ENCODE data around the gene SLC2A9.
A peak's percentile ranks its signal among the peaks of the same experiment; 100 is the strongest.
"Not testable (repeated sequence)": the region's sequence is repeated elsewhere in the genome, so short reads cannot be mapped to it uniquely, and the experiment has no call there.

SLC2A9 gene

GRCh38 chr4:9996319-9997110 is 24.8 kb downstream of the SLC2A9 start:
- peak; percentile 47 for DNase-seq (ENCODE audit: low spot score)

GRCh38 chr4:9994246-9994847 is 26.9 kb downstream of the SLC2A9 start:
- no peak for DNase-seq (ENCODE audit: low spot score)

GRCh38 chr4:9989918-9990635 is 31.2 kb downstream of the SLC2A9 start:
- DNase-seq (ENCODE audit: low spot score) = peak; percentile 22

GRCh38 chr4:9988933-9989332 is 32.4 kb downstream of the SLC2A9 start:
- no peak for DNase-seq (ENCODE audit: low spot score)

- peak; percentile 24 for DNase-seq (ENCODE audit: low spot score)
Measured at GRCh38 chr4:9988363-9988749, 32.9 kb downstream of the SLC2A9 start.

GRCh38 chr4:9987749-9988362 is 33.4 kb downstream of the SLC2A9 start:
- no peak for DNase-seq (ENCODE audit: low spot score)

GRCh38 chr4:9984621-9985020 is 36.7 kb downstream of the SLC2A9 start:
- no peak for DNase-seq (ENCODE audit: low spot score)

- DNase-seq (ENCODE audit: low spot score) = no peak
Measured at GRCh38 chr4:9983211-9983610, 38.1 kb downstream of the SLC2A9 start.

- DNase-seq (ENCODE audit: low spot score) = not testable (repeated sequence)
Measured at GRCh38 chr4:9981899-9982298, 39.4 kb downstream of the SLC2A9 start.

GRCh38 chr4:9980898-9981297 is 40.4 kb downstream of the SLC2A9 start:
- DNase-seq (ENCODE audit: low spot score) = no peak

GRCh38 chr4:9979101-9979701 is 42.1 kb downstream of the SLC2A9 start:
- DNase-seq (ENCODE audit: low spot score) = peak; percentile 58

- no peak for DNase-seq (ENCODE audit: low spot score)
Measured at GRCh38 chr4:9977518-9978031, 43.7 kb downstream of the SLC2A9 start.

- DNase-seq (ENCODE audit: low spot score) = no peak
Measured at GRCh38 chr4:9976781-9977180, 44.5 kb downstream of the SLC2A9 start.

- no peak for DNase-seq (ENCODE audit: low spot score)
Measured at GRCh38 chr4:9976293-9976692, 45.0 kb downstream of the SLC2A9 start.

GRCh38 chr4:9971711-9972110 is 49.6 kb downstream of the SLC2A9 start:
- no peak for DNase-seq (ENCODE audit: low spot score)

GRCh38 chr4:9970399-9971011 is 50.8 kb downstream of the SLC2A9 start:
- no peak for DNase-seq (ENCODE audit: low spot score)

- no peak for DNase-seq (ENCODE audit: low spot score)
Measured at GRCh38 chr4:9969526-9970398, 51.5 kb downstream of the SLC2A9 start.

- DNase-seq (ENCODE audit: low spot score) = no peak
Measured at GRCh38 chr4:9968472-9968871, 52.8 kb downstream of the SLC2A9 start.

- DNase-seq (ENCODE audit: low spot score) = no peak
Measured at GRCh38 chr4:9964879-9965278, 56.4 kb downstream of the SLC2A9 start.

GRCh38 chr4:9963328-9963727 is 58.0 kb downstream of the SLC2A9 start:
- no peak for DNase-seq (ENCODE audit: low spot score)

All from Ammon's horn (tissue), 1 donor.